Suprapubic skin (tissue), 4 donors: ENCODE data around the gene TBC1D19.

Source experiments
- CTCF ChIP-seq, 2 donors: fragments of 200-600 bp in 1 of 2; fragments of 450-650 bp in 1 of 2; sonication (generic) in 1 of 2; IDR thresholded peaks; one replicate each; pipeline ENCODE4 v1.5.1; 2016 to 2019; ENCODE audit warnings: antibody characterized with exemption in 2 of 2, mild to moderate bottlenecking in 1 of 2, moderate library complexity in 1 of 2
- POLR2A ChIP-seq, 2 donors: fragments of 450-650 bp; IDR thresholded peaks; one replicate each; pipeline ENCODE4 v1.6.1; 2017; ENCODE audit warnings: antibody characterized with exemption in 2 of 2, mild to moderate bottlenecking in 2 of 2, moderate library complexity in 2 of 2
- POLR2AphosphoS5 ChIP-seq, 3 donors: sonication (generic); formaldehyde crosslinking; IDR thresholded peaks; one replicate each; pipeline ENCODE4 v1.6.1; 2017; ENCODE audit warnings: antibody characterized with exemption in 3 of 3

- no peak for TF ChIP-seq CTCF (IDR thresholded peaks at IDR 0.05)
- TF ChIP-seq POLR2A (IDR thresholded peaks at IDR 0.05) = no peak
- TF ChIP-seq POLR2AphosphoS5 (IDR thresholded peaks at IDR 0.05) = no peak
Measured at GRCh38 chr4:26751838-26752237, 168.0 kb downstream of the TBC1D19 start.
